RPMI8226 (cell line): Measurements from ENCODE around the gene SOX1.

ENCODE experiments used
- DNase-seq: peaks from one replicate; pipeline ENCODE4 v3.0.0-alpha.2; 2015

SOX1 gene

GRCh38 chr13:112073245-112074138 lies 6.5 kb downstream of the SOX1 start:
- DNase-seq: no peak

GRCh38 chr13:112074139-112074865 lies 7.4 kb downstream of the SOX1 start:
- DNase-seq: no peak

- no peak for DNase-seq
Measured at GRCh38 chr13:112077729-112078128, 10.8 kb downstream of the SOX1 start.

GRCh38 chr13:112078216-112078615 lies 11.3 kb downstream of the SOX1 start:
- DNase-seq: no peak

- DNase-seq: no peak
Measured at GRCh38 chr13:112078879-112079531, 12.1 kb downstream of the SOX1 start.

GRCh38 chr13:112079696-112080095 lies 12.7 kb downstream of the SOX1 start:
- DNase-seq: no peak

GRCh38 chr13:112083971-112084370 lies 17.0 kb downstream of the SOX1 start:
- no peak for DNase-seq

GRCh38 chr13:112092453-112092852 lies 25.5 kb downstream of the SOX1 start:
- DNase-seq: no peak

GRCh38 chr13:112095354-112095753 lies 28.4 kb downstream of the SOX1 start:
- DNase-seq: no peak

- no peak for DNase-seq
Measured at GRCh38 chr13:112096959-112097358, 30.0 kb downstream of the SOX1 start.

- DNase-seq: no peak
Measured at GRCh38 chr13:112097770-112098169, 30.8 kb downstream of the SOX1 start.

GRCh38 chr13:112098699-112099098 lies 31.8 kb downstream of the SOX1 start:
- no peak for DNase-seq

GRCh38 chr13:112101360-112101930 lies 34.5 kb downstream of the SOX1 start:
- DNase-seq: no peak

- no peak for DNase-seq
Measured at GRCh38 chr13:112102243-112102642, 35.3 kb downstream of the SOX1 start.

- DNase-seq: no peak
Measured at GRCh38 chr13:112103260-112103838, 36.4 kb downstream of the SOX1 start.

GRCh38 chr13:112103961-112104880 lies 37.3 kb downstream of the SOX1 start:
- DNase-seq: no peak

GRCh38 chr13:112104881-112105234 lies 37.9 kb downstream of the SOX1 start:
- DNase-seq: no peak

GRCh38 chr13:112105244-112105681 lies 38.3 kb downstream of the SOX1 start:
- no peak for DNase-seq

- no peak for DNase-seq
Measured at GRCh38 chr13:112105892-112106291, 38.9 kb downstream of the SOX1 start.

- no peak for DNase-seq
Measured at GRCh38 chr13:112106478-112107141, 39.7 kb downstream of the SOX1 start.

GRCh38 chr13:112107289-112107688 lies 40.3 kb downstream of the SOX1 start:
- no peak for DNase-seq
